GM20000 (cell line): Measurements from ENCODE around the gene SLC37A4.
A peak's percentile ranks its signal among the peaks of the same experiment; 100 is the strongest.

Source experiments
- DNase-seq: peaks from one replicate; pipeline ENCODE4 v3.0.0; 2012; ENCODE audit warnings: low spot score
- TF ChIP-seq, protein P1 (sequence below): IDR thresholded peaks from 2 replicates; pipeline ENCODE4 v1.5.1; 2012; ENCODE audit warnings: mild to moderate bottlenecking, control low read depth; ENCODE audit errors: extremely low read depth, missing control alignments

Gene SLC37A4

DNA sequence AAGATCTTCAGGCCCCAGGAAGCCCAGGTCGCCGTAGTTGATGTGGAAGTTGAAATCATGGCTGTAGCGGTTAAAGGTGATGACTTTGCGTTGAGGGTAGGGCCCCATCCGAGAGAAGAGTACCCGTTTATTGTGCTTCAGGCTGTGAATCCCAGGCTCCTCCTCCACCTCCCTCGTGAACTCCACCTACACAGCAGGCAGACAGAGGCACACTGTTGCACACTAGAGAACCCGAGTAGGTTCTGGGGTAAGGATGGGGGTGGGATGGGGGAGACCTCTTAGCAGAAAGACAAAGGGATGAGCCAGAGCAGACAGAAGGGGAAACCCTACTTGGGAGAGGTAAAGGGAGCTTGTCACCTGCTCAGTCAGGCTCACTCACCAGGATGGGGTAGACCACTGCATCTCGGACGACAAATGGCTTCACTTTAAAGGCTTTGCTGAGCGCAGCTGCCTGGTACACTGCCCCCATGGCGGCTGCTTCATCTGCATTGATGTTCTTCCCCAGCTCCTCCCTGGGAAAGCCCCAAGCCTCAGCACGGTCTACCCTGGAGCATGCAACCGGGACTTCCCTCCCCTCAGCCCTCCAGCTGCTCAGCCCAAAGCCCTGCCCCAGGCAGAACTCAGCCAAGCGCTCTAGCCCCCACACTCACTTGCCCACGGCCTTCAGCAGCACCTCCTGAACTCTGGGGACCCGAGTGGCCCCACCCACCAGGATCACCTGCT lies 20.9 kb upstream of the SLC37A4 start:
- DNase-seq = peak; percentile 79
- TF ChIP-seq, protein P1, sequence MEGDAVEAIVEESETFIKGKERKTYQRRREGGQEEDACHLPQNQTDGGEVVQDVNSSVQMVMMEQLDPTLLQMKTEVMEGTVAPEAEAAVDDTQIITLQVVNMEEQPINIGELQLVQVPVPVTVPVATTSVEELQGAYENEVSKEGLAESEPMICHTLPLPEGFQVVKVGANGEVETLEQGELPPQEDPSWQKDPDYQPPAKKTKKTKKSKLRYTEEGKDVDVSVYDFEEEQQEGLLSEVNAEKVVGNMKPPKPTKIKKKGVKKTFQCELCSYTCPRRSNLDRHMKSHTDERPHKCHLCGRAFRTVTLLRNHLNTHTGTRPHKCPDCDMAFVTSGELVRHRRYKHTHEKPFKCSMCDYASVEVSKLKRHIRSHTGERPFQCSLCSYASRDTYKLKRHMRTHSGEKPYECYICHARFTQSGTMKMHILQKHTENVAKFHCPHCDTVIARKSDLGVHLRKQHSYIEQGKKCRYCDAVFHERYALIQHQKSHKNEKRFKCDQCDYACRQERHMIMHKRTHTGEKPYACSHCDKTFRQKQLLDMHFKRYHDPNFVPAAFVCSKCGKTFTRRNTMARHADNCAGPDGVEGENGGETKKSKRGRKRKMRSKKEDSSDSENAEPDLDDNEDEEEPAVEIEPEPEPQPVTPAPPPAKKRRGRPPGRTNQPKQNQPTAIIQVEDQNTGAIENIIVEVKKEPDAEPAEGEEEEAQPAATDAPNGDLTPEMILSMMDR = no peak

DNA sequence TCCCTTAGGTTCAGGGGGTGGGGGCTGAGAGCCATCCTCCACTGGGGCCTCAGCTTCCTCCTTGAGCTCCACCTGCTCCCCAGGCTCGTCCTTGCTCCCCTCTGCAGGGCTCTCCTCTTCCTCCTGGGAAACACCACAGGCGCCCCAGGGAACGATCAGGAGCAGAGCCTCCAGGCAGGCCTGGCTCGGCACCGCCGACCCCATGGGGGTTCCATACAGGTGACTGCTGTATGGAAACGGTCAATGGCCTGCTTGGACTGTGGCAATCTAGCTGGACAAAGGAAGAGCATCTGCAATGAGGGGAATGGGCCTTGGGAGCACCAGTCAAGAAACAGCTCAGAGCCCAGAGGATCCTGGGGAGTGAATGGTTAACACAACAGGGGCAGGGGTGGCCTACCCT lies 18.4 kb upstream of the SLC37A4 start:
- TF ChIP-seq, protein P1 = no peak
- no peak for DNase-seq

DNA sequence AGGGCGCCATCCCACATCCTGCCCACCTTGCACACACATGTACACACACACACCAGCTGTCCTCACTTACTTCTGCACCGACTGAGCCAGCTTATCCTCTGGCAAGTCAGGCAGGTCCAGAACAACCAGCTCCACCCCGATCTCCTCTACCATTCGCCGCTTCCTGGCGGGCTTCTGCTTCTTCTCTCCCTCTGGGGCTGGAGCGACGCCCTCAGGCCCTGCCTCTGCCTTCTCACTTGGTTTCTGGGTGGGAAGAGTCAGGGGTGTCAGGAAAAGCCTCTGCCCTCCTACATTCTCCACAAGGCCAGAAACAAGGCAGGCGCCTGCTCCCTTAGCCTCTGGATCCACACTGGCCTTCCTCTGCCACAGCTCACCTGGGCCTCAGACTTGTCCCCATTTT lies 18.0 kb upstream of the SLC37A4 start:
- TF ChIP-seq, protein P1 = no peak

DNA sequence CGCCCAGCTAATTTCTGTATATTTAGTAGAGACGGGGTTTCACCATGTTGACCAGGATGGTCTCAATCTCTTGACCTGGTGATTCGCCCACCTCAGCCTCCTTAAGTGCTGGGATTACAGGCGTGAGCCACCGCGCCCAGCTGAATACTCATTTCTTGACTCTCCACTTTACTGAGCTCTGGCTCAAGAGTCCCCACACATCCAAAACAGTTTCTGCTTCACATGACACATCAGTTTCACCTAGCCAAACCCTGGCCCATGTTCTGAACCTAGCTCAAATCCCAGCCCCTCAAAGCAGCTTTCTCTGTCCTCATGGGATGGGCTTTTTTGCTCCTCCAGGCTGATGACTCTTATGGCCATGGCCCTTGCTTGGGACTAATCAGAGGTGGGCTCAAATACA lies 16.5 kb upstream of the SLC37A4 start:
- TF ChIP-seq, protein P1 = no peak
- no peak for DNase-seq

More for the DNA sequence above, 18.0 kb upstream of the SLC37A4 start:
- no peak for DNase-seq

DNA sequence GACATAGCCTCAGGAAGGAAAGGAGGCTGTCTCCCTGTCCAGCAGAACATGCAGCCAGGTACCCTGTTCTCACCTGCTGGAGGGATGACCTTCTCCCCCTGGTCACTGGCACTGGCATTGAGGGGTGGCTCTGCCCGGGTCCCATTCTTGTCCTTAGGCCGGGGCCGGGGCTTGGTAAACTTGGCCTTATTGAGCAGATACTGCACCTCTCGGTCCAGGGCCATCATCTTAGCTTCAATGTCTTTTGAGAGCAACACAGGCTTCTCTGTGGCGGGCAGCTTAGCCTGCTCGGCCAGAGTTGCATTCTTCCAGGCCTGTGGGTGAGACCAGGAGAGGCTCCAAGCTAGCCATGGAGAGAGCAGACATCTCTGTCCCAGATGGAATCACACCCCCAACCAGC lies 15.8 kb upstream of the SLC37A4 start:
- DNase-seq = no peak
- TF ChIP-seq, protein P1 = no peak

DNA sequence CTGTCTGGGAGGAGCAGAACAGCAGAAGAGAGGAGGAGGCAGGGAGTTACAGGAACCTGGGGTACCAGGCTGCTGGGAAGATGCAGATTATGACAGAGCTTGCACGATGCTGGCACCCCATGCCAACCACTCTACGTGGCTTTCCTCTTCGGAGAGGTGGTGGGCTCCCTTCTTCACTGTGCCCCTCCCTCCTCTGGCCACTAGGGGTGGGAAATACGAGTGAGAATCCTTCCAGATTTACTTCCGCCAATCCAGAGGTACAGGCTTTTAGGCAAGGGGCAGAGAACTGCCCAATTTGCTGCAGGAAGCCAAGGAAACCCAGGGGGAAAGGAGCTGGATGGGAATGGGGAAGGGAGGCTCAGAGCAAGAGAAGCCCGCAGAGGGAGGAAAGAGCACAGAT lies 14.0 kb upstream of the SLC37A4 start:
- no peak for DNase-seq
- TF ChIP-seq, protein P1 = no peak

DNA sequence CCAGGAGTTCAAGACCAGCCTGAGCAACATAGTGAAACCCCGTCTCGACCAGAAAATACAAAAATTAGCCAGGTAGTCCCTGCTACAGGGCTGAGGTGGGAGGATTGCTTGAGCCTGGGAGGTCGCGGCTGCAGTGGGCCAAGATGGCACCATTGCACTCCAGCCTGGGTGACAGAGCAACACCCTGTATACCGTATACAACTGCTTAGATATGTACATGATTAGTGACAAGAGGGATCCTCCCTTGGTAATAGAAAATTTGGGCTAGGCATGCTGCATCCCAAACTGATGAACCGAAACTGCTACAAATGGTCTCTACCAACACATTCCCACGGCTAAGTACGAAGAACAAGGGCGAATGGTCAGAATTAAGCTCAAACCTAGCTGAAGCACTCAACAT lies 12.2 kb upstream of the SLC37A4 start:
- TF ChIP-seq, protein P1 = no peak

More for the DNA sequence above, 12.2 kb upstream of the SLC37A4 start:
- DNase-seq = no peak
